Choroid plexus epithelial cell (primary cell): Measurements from ENCODE around the gene USP17L22.
"Not testable (repeated sequence)": the region's sequence is repeated elsewhere in the genome, so short reads cannot be mapped to it uniquely, and the experiment has no call there.

ENCODE experiments used
- DNase-seq: peaks from one replicate; pipeline ENCODE4 v3.0.0-alpha.2; 2010; ENCODE audit warnings: low read depth
- H3K4me3 ChIP-seq: 2 replicates; pipeline ENCODE4 v1.5.1; 2011; ENCODE audit warnings: low read depth, mild to moderate bottlenecking, control low read depth, low read length, moderate library complexity

Gene USP17L22, protein sequence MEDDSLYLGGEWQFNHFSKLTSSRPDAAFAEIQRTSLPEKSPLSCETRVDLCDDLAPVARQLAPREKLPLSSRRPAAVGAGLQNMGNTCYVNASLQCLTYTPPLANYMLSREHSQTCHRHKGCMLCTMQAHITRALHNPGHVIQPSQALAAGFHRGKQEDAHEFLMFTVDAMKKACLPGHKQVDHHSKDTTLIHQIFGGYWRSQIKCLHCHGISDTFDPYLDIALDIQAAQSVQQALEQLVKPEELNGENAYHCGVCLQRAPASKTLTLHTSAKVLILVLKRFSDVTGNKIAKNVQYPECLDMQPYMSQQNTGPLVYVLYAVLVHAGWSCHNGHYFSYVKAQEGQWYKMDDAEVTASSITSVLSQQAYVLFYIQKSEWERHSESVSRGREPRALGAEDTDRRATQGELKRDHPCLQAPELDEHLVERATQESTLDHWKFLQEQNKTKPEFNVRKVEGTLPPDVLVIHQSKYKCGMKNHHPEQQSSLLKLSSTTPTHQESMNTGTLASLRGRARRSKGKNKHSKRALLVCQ

DNA sequence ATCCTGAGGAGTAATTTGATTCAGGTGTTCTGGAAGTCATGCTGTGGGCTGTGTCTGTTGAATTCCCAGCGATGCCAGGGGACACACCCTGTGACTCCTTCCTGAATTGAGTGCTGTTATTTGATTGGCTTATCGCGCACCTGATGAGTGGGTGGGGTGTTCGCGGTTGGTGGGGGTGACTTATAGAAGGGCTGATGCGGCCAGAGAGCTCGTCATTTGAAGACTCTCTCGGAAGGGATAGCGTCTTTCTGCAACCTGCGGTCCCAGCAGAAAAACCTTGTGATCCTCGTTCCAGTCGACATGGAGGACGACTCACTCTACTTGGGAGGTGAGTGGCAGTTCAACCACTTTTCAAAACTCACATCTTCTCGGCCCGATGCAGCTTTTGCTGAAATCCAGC lies at the start of gene USP17L22:
USP17L22 (plus strand) TSS at position 301 of the 400 bp plus-strand sequence; CDS start at position 301, 0 bp downstream.
- DNase-seq, H3K4me3 ChIP-seq: not testable (repeated sequence)

DNA sequence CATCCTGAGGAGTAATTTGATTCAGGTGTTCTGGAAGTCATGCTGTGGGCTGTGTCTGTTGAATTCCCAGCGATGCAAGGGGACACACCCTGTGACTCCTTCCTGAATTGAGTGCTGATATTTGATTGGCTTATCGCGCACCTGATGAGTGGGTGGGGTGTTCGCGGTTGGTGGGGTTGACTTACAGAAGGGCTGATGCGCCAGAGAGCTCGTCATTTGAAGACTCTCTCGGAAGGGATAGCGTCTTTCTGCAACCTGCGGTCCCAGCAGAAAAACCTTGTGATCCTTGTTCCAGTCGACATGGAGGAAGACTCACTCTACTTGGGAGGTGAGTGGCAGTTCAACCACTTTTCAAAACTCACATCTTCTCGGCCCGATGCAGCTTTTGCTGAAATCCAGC lies 47.6 kb upstream of the USP17L22 start, which contains the start of gene USP17L12:
USP17L12 (plus strand) TSS at position 301 of the 400 bp plus-strand sequence; CDS start at position 301, 0 bp downstream.
- H3K4me3 ChIP-seq, DNase-seq: not testable (repeated sequence)

DNA sequence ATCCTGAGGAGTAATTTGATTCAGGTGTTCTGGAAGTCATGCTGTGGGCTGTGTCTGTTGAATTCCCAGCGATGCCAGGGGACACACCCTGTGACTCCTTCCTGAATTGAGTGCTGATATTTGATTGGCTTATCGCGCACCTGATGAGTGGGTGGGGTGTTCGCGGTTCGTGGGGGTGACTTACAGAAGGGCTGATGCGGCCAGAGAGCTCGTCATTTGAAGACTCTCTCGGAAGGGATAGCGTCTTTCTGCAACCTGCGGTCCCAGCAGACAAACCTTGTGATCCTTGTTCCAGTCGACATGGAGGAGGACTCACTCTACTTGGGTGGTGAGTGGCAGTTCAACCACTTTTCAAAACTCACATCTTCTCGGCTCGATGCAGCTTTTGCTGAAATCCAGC lies 42.8 kb upstream of the USP17L22 start, which contains the start of gene USP17L13:
USP17L13 (plus strand) TSS at position 301 of the 400 bp plus-strand sequence; CDS start at position 301, 0 bp downstream.
- not testable (repeated sequence) for DNase-seq, H3K4me3 ChIP-seq

DNA sequence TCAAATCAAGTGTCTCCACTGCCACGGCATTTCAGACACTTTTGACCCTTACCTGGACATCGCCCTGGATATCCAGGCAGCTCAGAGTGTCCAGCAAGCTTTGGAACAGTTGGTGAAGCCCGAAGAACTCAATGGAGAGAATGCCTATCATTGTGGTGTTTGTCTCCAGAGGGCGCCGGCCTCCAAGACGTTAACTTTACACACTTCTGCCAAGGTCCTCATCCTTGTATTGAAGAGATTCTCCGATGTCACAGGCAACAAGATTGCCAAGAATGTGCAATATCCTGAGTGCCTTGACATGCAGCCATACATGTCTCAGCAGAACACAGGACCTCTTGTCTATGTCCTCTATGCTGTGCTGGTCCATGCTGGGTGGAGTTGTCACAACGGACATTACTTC lies 37.2 kb upstream of the USP17L22 start:
- DNase-seq = not testable (repeated sequence)

DNA sequence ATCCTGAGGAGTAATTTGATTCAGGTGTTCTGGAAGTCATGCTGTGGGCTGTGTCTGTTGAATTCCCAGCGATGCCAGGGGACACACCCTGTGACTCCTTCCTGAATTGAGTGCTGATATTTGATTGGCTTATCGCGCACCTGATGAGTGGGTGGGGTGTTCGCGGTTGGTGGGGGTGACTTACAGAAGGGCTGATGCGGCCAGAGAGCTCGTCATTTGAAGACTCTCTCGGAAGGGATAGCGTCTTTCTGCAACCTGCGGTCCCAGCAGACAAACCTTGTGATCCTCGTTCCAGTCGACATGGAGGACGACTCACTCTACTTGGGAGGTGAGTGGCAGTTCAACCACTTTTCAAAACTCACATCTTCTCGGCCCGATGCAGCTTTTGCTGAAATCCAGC lies 33.3 kb upstream of the USP17L22 start, which contains the start of gene USP17L15:
USP17L15 (plus strand) TSS at position 301 of the 400 bp plus-strand sequence; CDS start at position 301, 0 bp downstream.
- not testable (repeated sequence) for DNase-seq, H3K4me3 ChIP-seq

More for the DNA sequence above, 37.2 kb upstream of the USP17L22 start:
- not testable (repeated sequence) for H3K4me3 ChIP-seq

DNA sequence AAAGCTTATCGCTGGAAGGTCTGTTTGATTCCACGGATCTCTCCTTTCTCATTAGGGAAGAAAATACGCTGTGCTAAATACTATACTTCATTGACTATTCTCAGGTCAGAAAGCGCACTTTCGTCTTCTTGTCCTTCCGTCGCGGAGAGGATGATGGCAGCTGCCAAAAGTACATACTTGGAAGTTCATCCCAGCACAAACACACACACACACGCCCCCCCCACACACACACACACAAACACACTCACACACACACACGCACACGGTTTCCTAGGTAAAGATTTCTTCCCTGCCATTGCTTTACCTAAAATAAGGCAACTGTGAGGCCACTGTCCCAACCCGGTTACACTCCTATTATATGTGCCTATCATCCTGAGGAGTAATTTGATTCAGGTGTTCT lies 29.0 kb upstream of the USP17L22 start:
- DNase-seq, H3K4me3 ChIP-seq: not testable (repeated sequence)

DNA sequence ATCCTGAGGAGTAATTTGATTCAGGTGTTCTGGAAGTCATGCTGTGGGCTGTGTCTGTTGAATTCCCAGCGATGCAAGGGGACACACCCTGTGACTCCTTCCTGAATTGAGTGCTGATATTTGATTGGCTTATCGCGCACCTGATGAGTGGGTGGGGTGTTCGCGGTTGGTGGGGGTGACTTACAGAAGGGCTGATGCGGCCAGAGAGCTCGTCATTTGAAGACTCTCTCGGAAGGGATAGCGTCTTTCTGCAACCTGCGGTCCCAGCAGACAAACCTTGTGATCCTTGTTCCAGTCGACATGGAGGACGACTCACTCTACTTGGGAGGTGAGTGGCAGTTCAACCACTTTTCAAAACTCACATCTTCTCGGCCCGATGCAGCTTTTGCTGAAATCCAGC lies 23.8 kb upstream of the USP17L22 start, which contains the start of gene USP17L17:
USP17L17 (plus strand) TSS at position 301 of the 400 bp plus-strand sequence; CDS start at position 301, 0 bp downstream.
- not testable (repeated sequence) for DNase-seq

DNA sequence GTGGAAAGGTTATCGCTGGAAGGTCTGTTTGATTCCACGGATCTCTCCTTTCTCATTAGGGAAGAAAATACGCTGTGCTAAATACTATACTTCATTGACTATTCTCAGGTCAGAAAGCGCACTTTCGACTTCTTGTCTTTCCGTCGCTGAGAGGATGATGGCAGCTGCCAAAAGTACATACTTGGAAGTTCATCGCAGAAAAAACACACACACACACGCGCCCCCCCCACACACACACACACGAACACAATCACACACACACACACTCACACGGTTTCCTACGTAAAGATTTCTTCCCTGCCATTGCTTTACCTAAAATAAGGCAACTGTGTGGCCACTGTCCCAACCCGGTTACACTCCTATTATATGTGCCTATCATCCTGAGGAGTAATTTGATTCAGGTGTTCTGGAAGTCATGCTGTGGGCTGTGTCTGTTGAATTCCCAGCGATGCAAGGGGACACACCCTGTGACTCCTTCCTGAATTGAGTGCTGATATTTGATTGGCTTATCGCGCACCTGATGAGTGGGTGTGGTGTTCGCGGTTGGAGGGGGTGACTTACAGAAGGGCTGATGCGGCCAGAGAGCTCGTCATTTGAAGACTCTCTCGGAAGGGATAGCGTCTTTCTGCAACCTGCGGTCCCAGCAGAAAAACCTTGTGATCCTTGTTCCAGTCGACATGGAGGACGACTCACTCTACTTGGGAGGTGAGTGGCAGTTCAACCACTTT lies 19.3 kb upstream of the USP17L22 start, which contains the start of gene USP17L18:
USP17L18 (plus strand) TSS at position 678 of the 728 bp plus-strand sequence; CDS start at position 678, 0 bp downstream.
- DNase-seq, H3K4me3 ChIP-seq: not testable (repeated sequence)

More for the DNA sequence above, 23.8 kb upstream of the USP17L22 start, which contains the start of gene USP17L17:
- not testable (repeated sequence) for H3K4me3 ChIP-seq

DNA sequence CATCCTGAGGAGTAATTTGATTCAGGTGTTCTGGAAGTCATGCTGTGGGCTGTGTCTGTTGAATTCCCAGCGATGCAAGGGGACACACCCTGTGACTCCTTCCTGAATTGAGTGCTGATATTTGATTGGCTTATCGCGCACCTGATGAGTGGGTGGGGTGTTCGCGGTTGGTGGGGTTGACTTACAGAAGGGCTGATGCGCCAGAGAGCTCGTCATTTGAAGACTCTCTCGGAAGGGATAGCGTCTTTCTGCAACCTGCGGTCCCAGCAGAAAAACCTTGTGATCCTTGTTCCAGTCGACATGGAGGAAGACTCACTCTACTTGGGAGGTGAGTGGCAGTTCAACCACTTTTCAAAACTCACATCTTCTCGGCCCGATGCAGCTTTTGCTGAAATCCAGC lies 14.3 kb upstream of the USP17L22 start, which contains the start of gene USP17L19:
USP17L19 (plus strand) TSS at position 301 of the 400 bp plus-strand sequence; CDS start at position 301, 0 bp downstream.
- H3K4me3 ChIP-seq, DNase-seq: not testable (repeated sequence)

DNA sequence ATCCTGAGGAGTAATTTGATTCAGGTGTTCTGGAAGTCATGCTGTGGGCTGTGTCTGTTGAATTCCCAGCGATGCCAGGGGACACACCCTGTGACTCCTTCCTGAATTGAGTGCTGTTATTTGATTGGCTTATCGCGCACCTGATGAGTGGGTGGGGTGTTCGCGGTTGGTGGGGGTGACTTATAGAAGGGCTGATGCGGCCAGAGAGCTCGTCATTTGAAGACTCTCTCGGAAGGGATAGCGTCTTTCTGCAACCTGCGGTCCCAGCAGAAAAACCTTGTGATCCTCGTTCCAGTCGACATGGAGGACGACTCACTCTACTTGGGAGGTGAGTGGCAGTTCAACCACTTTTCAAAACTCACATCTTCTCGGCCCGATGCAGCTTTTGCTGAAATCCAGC lies 9.6 kb upstream of the USP17L22 start, which contains the start of gene USP17L20:
USP17L20 (plus strand) TSS at position 301 of the 400 bp plus-strand sequence; CDS start at position 301, 0 bp downstream.
- H3K4me3 ChIP-seq, DNase-seq: not testable (repeated sequence)

DNA sequence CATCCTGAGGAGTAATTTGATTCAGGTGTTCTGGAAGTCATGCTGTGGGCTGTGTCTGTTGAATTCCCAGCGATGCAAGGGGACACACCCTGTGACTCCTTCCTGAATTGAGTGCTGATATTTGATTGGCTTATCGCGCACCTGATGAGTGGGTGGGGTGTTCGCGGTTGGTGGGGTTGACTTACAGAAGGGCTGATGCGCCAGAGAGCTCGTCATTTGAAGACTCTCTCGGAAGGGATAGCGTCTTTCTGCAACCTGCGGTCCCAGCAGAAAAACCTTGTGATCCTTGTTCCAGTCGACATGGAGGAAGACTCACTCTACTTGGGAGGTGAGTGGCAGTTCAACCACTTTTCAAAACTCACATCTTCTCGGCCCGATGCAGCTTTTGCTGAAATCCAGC lies 4.8 kb upstream of the USP17L22 start, which contains the start of gene USP17L21:
USP17L21 (plus strand) TSS at position 301 of the 400 bp plus-strand sequence; CDS start at position 301, 0 bp downstream.
- not testable (repeated sequence) for DNase-seq, H3K4me3 ChIP-seq

DNA sequence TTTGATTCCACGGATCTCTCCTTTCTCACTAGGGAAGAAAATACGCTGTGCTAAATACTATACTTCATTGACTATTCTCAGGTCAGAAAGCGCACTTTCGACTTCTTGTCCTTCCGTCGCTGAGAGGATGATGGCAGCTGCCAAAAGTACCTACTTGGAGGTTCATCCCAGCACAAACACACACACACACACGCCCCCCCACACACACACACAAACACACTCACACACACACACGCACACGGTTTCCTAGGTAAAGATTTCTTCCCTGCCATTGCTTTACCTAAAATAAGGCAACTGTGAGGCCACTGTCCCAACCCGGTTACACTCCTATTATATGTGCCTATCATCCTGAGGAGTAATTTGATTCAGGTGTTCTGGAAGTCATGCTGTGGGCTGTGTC lies 4.3 kb downstream of the USP17L22 start:
- H3K4me3 ChIP-seq, DNase-seq: not testable (repeated sequence)
